GM23248 (cell line): Measurements from ENCODE around the gene CPS1.

Experiments
- EZH2 ChIP-seq: fragments of 200-600 bp; sonication (generic); IDR thresholded peaks from 2 replicates; pipeline ENCODE4 v1.6.1; 2018; ENCODE audit warnings: antibody characterized with exemption, mild to moderate bottlenecking; ENCODE audit not compliant: insufficient read depth, poor library complexity, severe bottlenecking
- EZH2phosphoT487 ChIP-seq: fragments of 200-600 bp; sonication (generic); IDR thresholded peaks from 2 replicates; pipeline ENCODE4 v1.6.1; 2018; ENCODE audit warnings: antibody characterized with exemption, moderate library complexity, mild to moderate bottlenecking, low read depth; ENCODE audit not compliant: insufficient read depth

- TF ChIP-seq EZH2 (no peak), EZH2phosphoT487 (no peak)
Observed at GRCh38 chr2:210515911-210516310, 40.5 kb upstream of the CPS1 start.
